DND-41 (cell line): ENCODE results near the gene CLN3.
A peak's percentile ranks its signal among the peaks of the same experiment; 100 is the strongest.

Source experiments
- ATAC-seq: fragments of 200-7000 bp; cut with Tn5 transposase; 3 replicates; pipeline ENCODE4 v1.9.1; 2021; ENCODE audit warnings: low read depth; ENCODE audit not compliant: insufficient read depth
- DNase-seq: peaks from one replicate; pipeline ENCODE4 v3.0.0-alpha.2; 2020
- H2AFZ ChIP-seq: 2 replicates; pipeline ENCODE4 v1.6.0; 2012; ENCODE audit warnings: low read depth, low read length
- H3K27ac ChIP-seq: 2 replicates; pipeline ENCODE4 v1.5.1; 2012; ENCODE audit warnings: low read length, inconsistent platforms
- H3K27me3 ChIP-seq: fragments of 200-600 bp; sonication (generic); 2 replicates; pipeline ENCODE4 v1.6.0; 2012; ENCODE audit warnings: low read length, mild to moderate bottlenecking, inconsistent platforms; ENCODE audit not compliant: insufficient read depth, poor library complexity
- H3K36me3 ChIP-seq: 2 replicates; pipeline ENCODE4 v1.5.1; 2012; ENCODE audit warnings: low read length, inconsistent platforms; ENCODE audit not compliant: insufficient read depth
- H3K4me1 ChIP-seq: 2 replicates; pipeline ENCODE4 v1.5.1; 2012; ENCODE audit warnings: mild to moderate bottlenecking, low read length; ENCODE audit not compliant: insufficient read depth
- H3K4me2 ChIP-seq: 2 replicates; pipeline ENCODE4 v1.6.0; 2012; ENCODE audit warnings: mild to moderate bottlenecking, moderate library complexity, low read length, inconsistent platforms; ENCODE audit not compliant: insufficient read depth
- H3K4me3 ChIP-seq, 2 experiments: fragments of 200-600 bp in 1 of 2; shearing (Covaris generic) in 1 of 2; 2 replicates each; pipeline ENCODE4 v1.5.1; 2012 to 2016; ENCODE audit warnings: inconsistent platforms in 2 of 2, low read length in 2 of 2, mild to moderate bottlenecking in 2 of 2, low read depth in 1 of 2, moderate library complexity in 1 of 2
- H3K79me2 ChIP-seq: 2 replicates; pipeline ENCODE4 v1.6.0; 2012; ENCODE audit warnings: low read length, inconsistent platforms; ENCODE audit not compliant: insufficient read depth
- H3K9ac ChIP-seq: 2 replicates; pipeline ENCODE4 v1.6.0; 2012; ENCODE audit warnings: low read depth, mild to moderate bottlenecking, inconsistent platforms, low read length, moderate library complexity
- H3K9me3 ChIP-seq: 2 replicates; pipeline ENCODE4 v1.5.1; 2012; ENCODE audit warnings: low read length, moderate library complexity, mild to moderate bottlenecking, inconsistent platforms; ENCODE audit not compliant: insufficient read depth, severe bottlenecking
- H4K20me1 ChIP-seq: 2 replicates; pipeline ENCODE4 v1.6.0; 2012; ENCODE audit warnings: low read length; ENCODE audit not compliant: insufficient read depth
- EZH2 ChIP-seq: IDR thresholded peaks from 3 replicates; pipeline ENCODE4 v1.6.1; 2012; ENCODE audit warnings: borderline replicate concordance, low read depth, mild to moderate bottlenecking, moderate library complexity, low read length, inconsistent platforms; ENCODE audit not compliant: severe bottlenecking
- TF ChIP-seq, protein P1 (sequence below): IDR thresholded peaks from 2 replicates; pipeline ENCODE4 v1.5.1; 2012; ENCODE audit warnings: borderline replicate concordance, low read length, moderate library complexity, mild to moderate bottlenecking; ENCODE audit not compliant: poor library complexity, severe bottlenecking; ENCODE audit errors: extremely low read depth

CLN3 gene

DNA sequence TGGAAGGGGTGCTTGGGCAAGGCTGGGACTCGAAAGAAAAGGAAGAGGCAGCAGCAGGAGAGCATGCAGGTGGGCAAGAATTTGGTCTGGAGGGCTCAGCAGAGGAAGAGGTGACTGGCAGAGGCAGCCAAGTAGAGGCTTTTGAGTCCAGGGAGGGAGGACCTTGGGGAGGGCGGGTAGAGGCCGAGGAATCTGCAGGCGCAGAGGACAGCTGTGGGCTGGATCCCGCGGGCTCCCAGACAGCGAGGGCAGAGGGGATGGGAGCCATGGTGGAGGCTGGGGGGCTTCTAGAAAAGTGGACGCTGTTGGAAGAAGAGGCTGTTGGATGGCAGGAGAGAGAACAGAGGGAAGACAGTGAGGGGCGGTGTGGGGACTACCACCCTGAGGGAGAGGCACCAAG is 5.5 kb upstream of the CLN3 start:
- Histone ChIP-seq H3K4me3 (no peak overlapping the region), H3K4me2 (no peak overlapping the region), H3K27me3 (no peaks in the 10 kb centered on the region), H3K36me3 (no peaks in the 10 kb centered on the region), H3K9me3 (no peaks in the 10 kb centered on the region), H3K79me2 (peaks cover 10% of the 10 kb centered on the region), H2AFZ (no peak overlapping the region), H4K20me1 (no peaks in the 10 kb centered on the region), H3K4me1 (peaks cover 33% of the 10 kb centered on the region), H3K9ac (no peak overlapping the region), H3K27ac (no peak overlapping the region)
- ATAC-seq (no peak), DNase-seq (no peak)
- TF ChIP-seq EZH2, result no peak
- TF ChIP-seq, protein P1, sequence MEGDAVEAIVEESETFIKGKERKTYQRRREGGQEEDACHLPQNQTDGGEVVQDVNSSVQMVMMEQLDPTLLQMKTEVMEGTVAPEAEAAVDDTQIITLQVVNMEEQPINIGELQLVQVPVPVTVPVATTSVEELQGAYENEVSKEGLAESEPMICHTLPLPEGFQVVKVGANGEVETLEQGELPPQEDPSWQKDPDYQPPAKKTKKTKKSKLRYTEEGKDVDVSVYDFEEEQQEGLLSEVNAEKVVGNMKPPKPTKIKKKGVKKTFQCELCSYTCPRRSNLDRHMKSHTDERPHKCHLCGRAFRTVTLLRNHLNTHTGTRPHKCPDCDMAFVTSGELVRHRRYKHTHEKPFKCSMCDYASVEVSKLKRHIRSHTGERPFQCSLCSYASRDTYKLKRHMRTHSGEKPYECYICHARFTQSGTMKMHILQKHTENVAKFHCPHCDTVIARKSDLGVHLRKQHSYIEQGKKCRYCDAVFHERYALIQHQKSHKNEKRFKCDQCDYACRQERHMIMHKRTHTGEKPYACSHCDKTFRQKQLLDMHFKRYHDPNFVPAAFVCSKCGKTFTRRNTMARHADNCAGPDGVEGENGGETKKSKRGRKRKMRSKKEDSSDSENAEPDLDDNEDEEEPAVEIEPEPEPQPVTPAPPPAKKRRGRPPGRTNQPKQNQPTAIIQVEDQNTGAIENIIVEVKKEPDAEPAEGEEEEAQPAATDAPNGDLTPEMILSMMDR, result no peak

DNA sequence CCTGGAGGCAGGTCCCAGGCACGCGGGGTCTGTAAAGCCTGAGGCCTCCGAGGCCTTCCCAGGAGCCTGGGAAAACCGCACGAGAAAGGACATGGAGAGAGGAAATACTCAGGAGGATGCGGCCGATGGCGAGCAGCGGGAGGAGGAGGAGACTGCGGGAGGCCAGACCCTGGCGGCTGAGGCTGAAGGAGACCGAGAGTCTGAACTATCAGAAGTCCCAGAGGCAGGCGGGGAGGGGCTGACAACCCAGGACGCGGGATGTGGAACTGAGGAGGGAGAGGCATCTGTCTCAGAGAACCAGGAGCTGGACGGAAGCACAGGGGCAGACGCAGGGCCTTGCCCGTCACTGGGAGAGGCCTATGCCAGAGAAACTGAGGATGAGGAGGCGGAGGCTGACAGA is 5.0 kb upstream of the CLN3 start:
- ATAC-seq (no peak), DNase-seq (no peak)
- Histone ChIP-seq H3K4me1 (peaks cover 34% of the 10 kb centered on the region), H3K27me3 (no peaks in the 10 kb centered on the region), H2AFZ (no peak overlapping the region), H4K20me1 (no peaks in the 10 kb centered on the region), H3K79me2 (peaks cover 10% of the 10 kb centered on the region), H3K9ac (no peak overlapping the region), H3K4me3 (no peak overlapping the region), H3K4me2 (no peak overlapping the region), H3K36me3 (no peaks in the 10 kb centered on the region), H3K9me3 (no peaks in the 10 kb centered on the region), H3K27ac (no peak overlapping the region)
- TF ChIP-seq, protein P1, result no peak
- TF ChIP-seq EZH2, result no peak

DNA sequence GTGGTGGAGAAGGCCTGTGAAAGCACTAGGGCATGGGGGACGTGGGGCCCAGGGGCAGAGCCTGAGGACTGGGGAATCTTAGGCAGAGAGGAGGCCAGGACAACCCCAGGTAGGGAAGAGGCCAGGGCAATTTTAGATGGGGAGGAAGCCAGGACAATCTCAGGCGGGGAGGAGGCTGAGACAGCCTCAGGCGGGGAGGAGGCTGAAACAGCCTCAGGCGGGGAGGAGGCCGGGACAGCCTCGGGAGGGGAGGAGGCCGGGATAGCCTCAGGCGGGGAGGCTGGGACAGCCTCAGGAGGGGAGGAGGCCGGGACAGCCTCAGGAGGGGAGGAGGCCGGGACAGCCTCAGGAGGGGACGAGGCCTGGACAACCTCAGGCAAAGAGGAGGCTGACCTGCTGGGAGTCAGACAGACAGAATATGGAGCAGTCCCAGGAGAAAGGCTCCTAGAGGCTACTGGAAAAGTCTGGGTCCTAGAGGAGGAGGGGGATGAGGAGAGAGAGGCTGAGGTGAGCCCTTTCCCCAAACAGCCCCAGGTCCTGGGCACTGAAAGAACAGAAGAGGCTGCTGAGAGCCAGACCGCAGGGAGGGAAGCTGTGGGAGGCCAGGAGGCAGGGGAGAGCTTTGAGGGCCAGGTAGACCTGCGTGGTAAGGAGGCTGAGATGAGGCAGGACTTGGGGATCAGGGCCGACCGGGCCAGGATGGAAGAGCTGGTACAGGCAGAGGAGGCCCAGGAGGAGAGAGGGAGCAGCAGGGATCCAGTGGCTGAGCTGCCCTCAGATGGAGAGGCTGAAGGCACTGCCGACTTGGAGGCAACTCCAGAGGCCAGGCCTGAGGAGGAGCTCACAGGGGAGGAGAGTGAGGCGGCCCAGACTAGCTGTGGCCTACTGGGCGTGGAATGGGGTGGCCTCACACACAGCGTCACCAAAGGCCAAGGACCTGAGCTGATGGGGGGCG is 4.2 kb upstream of the CLN3 start:
- TF ChIP-seq EZH2, result no peak
- TF ChIP-seq, protein P1, result no peak
- peak overlapping the region; percentile 64; the same call in 1 of the 2 replicates for H3K9ac ChIP-seq
- DNase-seq, result no peak
- no peak for ATAC-seq
- H3K4me1 ChIP-seq, result peaks cover 39% of the 10 kb centered on the region
- no peak overlapping the region for H3K4me2 ChIP-seq
- H3K36me3 ChIP-seq, result peaks cover 3% of the 10 kb centered on the region; the same call in 1 of the 2 replicates
- H4K20me1 ChIP-seq, result no peaks in the 10 kb centered on the region
- H3K27ac ChIP-seq, result peak overlapping the region; percentile 93; the same call in 1 of the 2 replicates
- no peak overlapping the region for H3K4me3 ChIP-seq
- H3K9me3 ChIP-seq, result no peaks in the 10 kb centered on the region
- no peaks in the 10 kb centered on the region for H3K27me3 ChIP-seq
- H2AFZ ChIP-seq, result no peak overlapping the region
- H3K79me2 ChIP-seq, result peaks cover 18% of the 10 kb centered on the region
